Liver (tissue), 9 donors: ENCODE data around the gene PITHD1. TPM values are rescaled to one million over a fixed set of nuclear protein-coding genes. Genes with fewer than 3 reads are reported as not detected.

Experiments used
- DNase-seq: peaks from one replicate; pipeline ENCODE4 v3.0.0-alpha.2; 2017; ENCODE audit warnings: low spot score
- H3K27ac ChIP-seq, 2 donors: one replicate each; pipeline ENCODE4 v1.7.0; 2013; ENCODE audit warnings: inconsistent platforms in 2 of 2, low read length in 2 of 2, control low read depth in 1 of 2, low read depth in 1 of 2, mild to moderate bottlenecking in 1 of 2
- H3K27me3 ChIP-seq, 4 donors: one replicate each; pipeline versions ENCODE4 v1.6.1 to v1.7.0; 2013; ENCODE audit warnings: low read length in 3 of 4, inconsistent platforms in 1 of 4, mild to moderate bottlenecking in 1 of 4, moderate library complexity in 1 of 4; ENCODE audit not compliant: control insufficient read depth in 4 of 4, insufficient read depth in 4 of 4
- H3K36me3 ChIP-seq, 4 donors: one replicate each; pipeline versions ENCODE4 v1.6.1 to v1.7.0; 2013; ENCODE audit warnings: low read length in 3 of 4, mild to moderate bottlenecking in 3 of 4, low read depth in 1 of 4, moderate library complexity in 1 of 4; ENCODE audit not compliant: control insufficient read depth in 4 of 4, insufficient read depth in 3 of 4
- H3K4me1 ChIP-seq, 4 donors: one replicate each; pipeline versions ENCODE4 v1.6.1 to v1.7.0; 2013; ENCODE audit warnings: low read length in 3 of 4, mild to moderate bottlenecking in 3 of 4, moderate library complexity in 1 of 4; ENCODE audit not compliant: control insufficient read depth in 4 of 4, insufficient read depth in 4 of 4
- H3K4me3 ChIP-seq, 3 donors: one replicate each; pipeline versions ENCODE4 v1.6.1 to v1.7.0; 2013; ENCODE audit warnings: low read length in 3 of 3, control low read depth in 1 of 3, low read depth in 1 of 3, mild to moderate bottlenecking in 1 of 3
- H3K9ac ChIP-seq, 2 donors: one replicate each; pipeline ENCODE4 v1.7.0; 2013; ENCODE audit warnings: low read length in 2 of 2, mild to moderate bottlenecking in 2 of 2, moderate library complexity in 2 of 2, control low read depth in 1 of 2, low read depth in 1 of 2
- H3K9me3 ChIP-seq, 4 donors: one replicate each; pipeline versions ENCODE4 v1.6.1 to v1.7.0; 2013; ENCODE audit warnings: low read length in 3 of 4; ENCODE audit not compliant: control insufficient read depth in 4 of 4
- EGR1 ChIP-seq, 2 donors: IDR thresholded peaks; 2 replicates each; pipeline ENCODE4 v1.6.1; 2016 to 2018; ENCODE audit warnings: antibody characterized with exemption in 2 of 2, low read depth in 2 of 2
- FOXA2 ChIP-seq: IDR thresholded peaks from 2 replicates; pipeline ENCODE4 v1.6.1; 2016; ENCODE audit warnings: antibody characterized with exemption
- GABPA ChIP-seq, 2 donors: IDR thresholded peaks in 1 of 2; conservative IDR thresholded peaks in 1 of 2; 2 replicates each; pipeline ENCODE4 v1.6.1; 2016; ENCODE audit warnings: antibody characterized with exemption in 2 of 2, mild to moderate bottlenecking in 1 of 2, moderate library complexity in 1 of 2
- HNF4A ChIP-seq, 2 donors: conservative IDR thresholded peaks; 2 replicates each; pipeline ENCODE4 v1.6.1; 2016; ENCODE audit warnings: antibody characterized with exemption in 2 of 2, mild to moderate bottlenecking in 2 of 2
- HNF4G ChIP-seq: IDR thresholded peaks from 2 replicates; pipeline ENCODE4 v1.6.1; 2016; ENCODE audit warnings: antibody characterized with exemption
- JUND ChIP-seq, 2 donors: IDR thresholded peaks; 2 replicates each; pipeline ENCODE4 v1.6.1; 2016; ENCODE audit warnings: antibody characterized with exemption in 2 of 2
- MAX ChIP-seq: IDR thresholded peaks from 2 replicates; pipeline ENCODE4 v1.6.1; 2016; ENCODE audit warnings: antibody characterized with exemption
- RAD21 ChIP-seq, 2 donors: IDR thresholded peaks; 2 replicates each; pipeline ENCODE4 v1.6.1; 2016; ENCODE audit warnings: antibody characterized with exemption in 2 of 2, mild to moderate bottlenecking in 2 of 2
- REST ChIP-seq: IDR thresholded peaks from 2 replicates; pipeline ENCODE4 v1.6.1; 2016; ENCODE audit warnings: antibody characterized with exemption, mild to moderate bottlenecking
- SP1 ChIP-seq: IDR thresholded peaks from 2 replicates; pipeline ENCODE4 v1.6.1; 2018; ENCODE audit warnings: antibody characterized with exemption, mild to moderate bottlenecking
- TAF1 ChIP-seq: conservative IDR thresholded peaks from 2 replicates; pipeline ENCODE4 v1.6.1; 2016; ENCODE audit warnings: antibody characterized with exemption, mild to moderate bottlenecking
- YY1 ChIP-seq: IDR thresholded peaks from 2 replicates; pipeline ENCODE4 v1.6.1; 2016; ENCODE audit warnings: antibody characterized with exemption, mild to moderate bottlenecking
- WGBS: extraction: QIAGEN DNeasy Blood & Tissue Kit; methylation state at CpG from one replicate; pipeline ENCODE4 v1.1.7; 2013; 5-methylcytosine and 5-hydroxymethylcytosine counted together
- polyA plus RNA-seq, 2 donors: library from polyadenylated mRNA; stranded (reverse) in 1 of 2; unstranded in 1 of 2; fragments of 200-250 nt in 1 of 2; fragments of >200 nt in 1 of 2; fragmentation: Nextera tagmentation in 1 of 2; extraction: Ambion mirVana in 1 of 2; gene quantifications; one replicate each; pipeline versions ENCODE4 v1.2.1 to v1.2.3, GENCODE V29; 2013 to 2015
- total RNA-seq, 2 donors: library from RNA; depleted of rRNA; stranded (reverse); fragments of >200 nt; gene quantifications; one replicate each; pipeline ENCODE4 v1.2.3, GENCODE V29; 2014
- TF ChIP-seq, protein P1 (sequence below): fragments of 150-350 bp; IDR thresholded peaks from 2 replicates; pipeline ENCODE4 v1.5.1; 2017; ENCODE audit warnings: improper control_type of control experiment, low read depth, low read length; ENCODE audit not compliant: missing input control
- donor health status: healthy.
- donor health status: healthy.
- donor health status: healthy.
- donor health status: healthy.
- donor health status: healthy.

The PITHD1 gene
- total and polyA plus RNA-seq, 4 donors = 17.1 to 86.4 (median 24.8) TPM

GRCh38 chr1:23804183-23804835 is 26.1 kb downstream of the PITHD1 start:
- H3K9ac ChIP-seq = no peak overlapping the region
- H3K36me3 ChIP-seq = peaks cover 0 to 25% (median 11%) of the 10 kb centered on the region in 4 donors
- H3K4me3 ChIP-seq = no peak overlapping the region
- TF ChIP-seq EGR1 (IDR thresholded peaks at IDR 0.05; ENCODE audit: low read depth in 2 of 2) = no peak
- TF ChIP-seq TAF1 = no peak
- TF ChIP-seq RAD21 (IDR thresholded peaks at IDR 0.05) = no peak
- no peak for TF ChIP-seq HNF4A (conservative IDR thresholded peaks at IDR 0.05)
- TF ChIP-seq YY1 = no peak
- no peak for TF ChIP-seq SP1
- no peak for TF ChIP-seq JUND (IDR thresholded peaks at IDR 0.05)
- no peak for TF ChIP-seq MAX
- no peak for TF ChIP-seq FOXA2
- no peak for TF ChIP-seq HNF4G
- no peak for TF ChIP-seq GABPA (IDR thresholded peaks at IDR 0.05 in 1 of 2, conservative IDR thresholded peaks at IDR 0.05 in 1 of 2)
- TF ChIP-seq, protein P1, sequence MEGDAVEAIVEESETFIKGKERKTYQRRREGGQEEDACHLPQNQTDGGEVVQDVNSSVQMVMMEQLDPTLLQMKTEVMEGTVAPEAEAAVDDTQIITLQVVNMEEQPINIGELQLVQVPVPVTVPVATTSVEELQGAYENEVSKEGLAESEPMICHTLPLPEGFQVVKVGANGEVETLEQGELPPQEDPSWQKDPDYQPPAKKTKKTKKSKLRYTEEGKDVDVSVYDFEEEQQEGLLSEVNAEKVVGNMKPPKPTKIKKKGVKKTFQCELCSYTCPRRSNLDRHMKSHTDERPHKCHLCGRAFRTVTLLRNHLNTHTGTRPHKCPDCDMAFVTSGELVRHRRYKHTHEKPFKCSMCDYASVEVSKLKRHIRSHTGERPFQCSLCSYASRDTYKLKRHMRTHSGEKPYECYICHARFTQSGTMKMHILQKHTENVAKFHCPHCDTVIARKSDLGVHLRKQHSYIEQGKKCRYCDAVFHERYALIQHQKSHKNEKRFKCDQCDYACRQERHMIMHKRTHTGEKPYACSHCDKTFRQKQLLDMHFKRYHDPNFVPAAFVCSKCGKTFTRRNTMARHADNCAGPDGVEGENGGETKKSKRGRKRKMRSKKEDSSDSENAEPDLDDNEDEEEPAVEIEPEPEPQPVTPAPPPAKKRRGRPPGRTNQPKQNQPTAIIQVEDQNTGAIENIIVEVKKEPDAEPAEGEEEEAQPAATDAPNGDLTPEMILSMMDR = no peak
- H3K27ac ChIP-seq = no peak overlapping the region
- no peaks in the 10 kb centered on the region for H3K9me3 ChIP-seq
- no peak for DNase-seq
- WGBS = 74% methylated on average over 7 of the region's 7 CpGs
- peaks cover 4 to 38% (median 33%) of the 10 kb centered on the region in 4 donors for H3K4me1 ChIP-seq
- no peaks in the 10 kb centered on the region for H3K27me3 ChIP-seq

DNA sequence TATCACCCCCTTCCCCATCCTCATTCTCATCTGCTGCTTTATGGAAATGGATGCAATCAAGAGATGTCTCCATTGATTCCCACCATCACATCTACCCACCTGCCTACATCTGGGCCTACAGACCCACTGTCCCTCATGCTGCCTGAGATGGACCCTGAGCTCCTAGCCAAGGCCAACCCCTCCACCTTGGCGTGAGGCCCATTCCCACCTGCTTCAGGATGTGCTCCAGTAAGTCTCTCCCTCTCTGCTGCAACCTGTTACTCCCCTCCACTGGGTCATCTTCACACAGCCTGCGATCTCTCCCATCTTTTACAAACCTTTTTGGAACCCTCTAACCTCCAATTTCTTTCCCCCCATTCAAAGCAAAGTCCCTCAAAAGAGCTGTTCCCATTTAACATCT is 26.8 kb downstream of the PITHD1 start:
- Histone ChIP-seq H3K9me3 (no peaks in the 10 kb centered on the region), H3K9ac (no peak overlapping the region), H3K27ac (no peak overlapping the region), H3K27me3 (no peaks in the 10 kb centered on the region), H3K4me3 (no peak overlapping the region), H3K36me3 (peaks cover 0 to 25% (median 11%) of the 10 kb centered on the region in 4 donors), H3K4me1 (peaks cover 0 to 34% (median 29%) of the 10 kb centered on the region in 4 donors)
- WGBS = 98% methylated on average over 2 of the region's 2 CpGs
- no peak for DNase-seq
- TF ChIP-seq REST (no peak), MAX (no peak), SP1 (no peak)
